ENCODE results near the gene MMAB.

DNA sequence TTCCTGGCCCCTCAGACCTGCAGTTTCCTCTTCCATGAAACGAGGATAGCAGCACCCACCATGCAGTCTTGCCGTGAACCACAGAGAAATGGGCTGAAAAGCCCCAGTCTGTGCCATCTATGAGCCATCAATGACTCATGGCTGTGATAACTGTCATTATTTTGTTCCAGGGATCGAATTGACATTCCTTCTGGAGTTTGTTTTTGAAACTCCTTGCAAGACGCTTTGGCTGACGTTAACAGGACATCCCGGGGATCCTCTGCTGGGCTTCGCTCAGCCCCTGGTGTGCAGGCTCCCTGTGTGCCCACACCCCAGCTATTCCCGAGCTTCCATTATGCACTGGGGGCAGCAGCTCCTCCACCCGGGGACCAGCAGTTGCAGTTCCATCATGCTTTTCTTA lies 33.8 kb downstream of the MMAB start:
- TF ChIP-seq, protein P1, sequence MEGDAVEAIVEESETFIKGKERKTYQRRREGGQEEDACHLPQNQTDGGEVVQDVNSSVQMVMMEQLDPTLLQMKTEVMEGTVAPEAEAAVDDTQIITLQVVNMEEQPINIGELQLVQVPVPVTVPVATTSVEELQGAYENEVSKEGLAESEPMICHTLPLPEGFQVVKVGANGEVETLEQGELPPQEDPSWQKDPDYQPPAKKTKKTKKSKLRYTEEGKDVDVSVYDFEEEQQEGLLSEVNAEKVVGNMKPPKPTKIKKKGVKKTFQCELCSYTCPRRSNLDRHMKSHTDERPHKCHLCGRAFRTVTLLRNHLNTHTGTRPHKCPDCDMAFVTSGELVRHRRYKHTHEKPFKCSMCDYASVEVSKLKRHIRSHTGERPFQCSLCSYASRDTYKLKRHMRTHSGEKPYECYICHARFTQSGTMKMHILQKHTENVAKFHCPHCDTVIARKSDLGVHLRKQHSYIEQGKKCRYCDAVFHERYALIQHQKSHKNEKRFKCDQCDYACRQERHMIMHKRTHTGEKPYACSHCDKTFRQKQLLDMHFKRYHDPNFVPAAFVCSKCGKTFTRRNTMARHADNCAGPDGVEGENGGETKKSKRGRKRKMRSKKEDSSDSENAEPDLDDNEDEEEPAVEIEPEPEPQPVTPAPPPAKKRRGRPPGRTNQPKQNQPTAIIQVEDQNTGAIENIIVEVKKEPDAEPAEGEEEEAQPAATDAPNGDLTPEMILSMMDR (IDR thresholded peaks at IDR 0.05; ENCODE audit: low read depth, low read length): no peak
- TF ChIP-seq EZH2phosphoT487 (IDR thresholded peaks at IDR 0.05; ENCODE audit: low read depth): no peak

All from OCI-LY3 (cell line).